OCI-LY1 (cell line): ENCODE results near the gene TASP1.

ENCODE experiments used
- CTCF ChIP-seq: fragments of 200-600 bp; sonication (generic), shearing (Covaris generic); IDR thresholded peaks from 2 replicates; pipeline ENCODE4 v1.5.1; 2017; ENCODE audit warnings: mild to moderate bottlenecking, antibody characterized with exemption, low read length, moderate library complexity, mixed read lengths
- EZH2 ChIP-seq: fragments of 200-600 bp; sonication (generic), shearing (Covaris generic); IDR thresholded peaks from 2 replicates; pipeline ENCODE4 v1.8.0; 2017; ENCODE audit warnings: borderline replicate concordance, mixed run types, mild to moderate bottlenecking, antibody characterized with exemption, low read length, moderate library complexity, mixed read lengths

- TF ChIP-seq CTCF (no peak), EZH2 (no peak)
Measured at GRCh38 chr20:13639150-13639497, 392 bp upstream of the TASP1 start.
